NCI-H82 (cell line): Measurements from ENCODE around the gene NFIA.

Experiments used
- DNase-seq: peaks from one replicate; lab custom pipeline; 2025; lab: John Stamatoyannopoulos, UW

Gene NFIA

DNA sequence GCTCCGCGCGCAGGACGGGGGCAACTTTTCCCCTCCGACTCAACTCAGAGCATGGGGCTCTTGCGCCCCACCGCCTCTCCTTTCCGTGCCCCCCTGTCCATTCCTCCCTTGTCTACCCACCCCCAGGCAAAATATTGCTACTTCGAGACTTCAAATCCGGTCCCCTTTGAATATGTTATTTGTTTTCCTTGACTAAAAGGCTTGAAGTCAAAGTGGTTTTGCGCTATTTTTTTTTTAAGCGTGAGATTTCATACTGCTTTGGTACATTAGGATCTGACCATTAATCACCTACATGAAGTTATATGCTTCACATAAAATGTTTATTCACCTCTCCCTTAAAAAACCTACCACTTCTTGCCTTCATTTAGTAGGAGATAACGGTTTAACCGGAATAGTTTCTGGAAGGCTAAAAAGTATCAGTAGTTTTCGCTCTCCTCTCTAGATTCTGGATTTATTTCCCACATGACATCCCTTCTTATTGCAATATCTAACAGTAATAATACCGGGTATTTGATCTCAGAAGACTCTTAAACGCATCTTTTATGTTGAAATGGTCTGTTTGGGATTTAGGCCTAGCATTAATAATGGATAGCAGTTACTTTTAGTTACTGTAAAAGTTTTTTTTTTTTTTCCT lies 1.6 kb downstream of the NFIA start:
- DNase-seq: no peak

DNA sequence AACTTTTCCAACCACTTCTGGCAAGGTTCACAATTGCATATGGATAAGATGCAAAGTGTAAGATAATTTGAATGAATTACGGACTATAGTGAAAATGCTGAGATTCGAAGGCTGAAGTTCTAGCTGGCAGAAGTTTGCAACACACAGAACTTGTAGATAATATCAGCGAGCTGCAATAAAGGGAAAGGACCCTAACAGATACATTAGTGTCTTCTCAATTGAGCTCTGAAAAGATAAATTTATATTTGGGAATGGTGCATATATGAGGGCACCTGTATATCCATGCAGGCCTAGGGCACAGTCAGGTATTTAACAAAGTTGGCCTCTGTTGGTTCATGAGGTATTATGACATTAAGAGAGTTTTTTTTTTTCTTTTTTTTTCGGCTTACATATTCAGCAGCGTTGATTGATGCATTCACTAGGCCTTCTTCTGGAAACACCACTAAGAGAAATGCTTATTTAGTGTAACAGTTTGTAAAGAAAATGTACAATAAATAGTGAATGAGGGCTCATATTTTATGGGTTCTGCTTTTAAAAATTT lies 2.2 kb downstream of the NFIA start:
- DNase-seq: no peak

DNA sequence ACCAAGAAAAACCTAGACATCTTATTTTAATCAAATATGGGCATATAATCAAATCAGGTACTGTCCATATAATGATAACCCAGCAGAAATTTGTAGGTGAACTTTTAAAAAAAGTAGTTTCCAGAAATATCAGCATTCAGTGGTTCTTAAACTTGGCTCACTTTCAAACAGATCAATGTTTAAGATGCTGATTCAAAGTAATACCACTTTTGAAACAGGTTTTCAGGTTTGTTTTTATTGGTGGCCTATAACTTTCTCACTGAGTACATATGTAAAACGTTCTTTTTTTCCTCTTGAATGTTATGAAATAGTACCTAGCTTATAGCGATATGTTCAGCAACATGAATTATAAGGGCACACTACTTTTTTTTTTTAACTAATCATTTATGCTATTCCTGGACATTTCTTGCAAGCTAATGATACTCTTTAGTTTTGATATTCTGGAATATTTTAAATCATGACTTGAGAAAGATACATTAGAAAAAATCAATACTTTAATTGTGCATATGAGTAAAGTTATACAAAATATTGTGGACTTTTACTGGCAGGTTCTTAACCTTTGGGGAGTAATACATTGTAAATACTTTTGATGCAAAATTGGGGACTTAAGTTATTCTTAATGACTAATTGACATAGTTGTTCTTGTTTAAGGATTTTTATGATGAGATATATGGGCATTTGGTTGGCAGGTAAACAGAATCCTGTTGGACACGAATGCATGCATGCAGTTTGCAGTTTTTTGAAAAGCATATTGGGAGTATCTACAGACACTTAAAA lies 3.0 kb downstream of the NFIA start:
- no peak for DNase-seq

DNA sequence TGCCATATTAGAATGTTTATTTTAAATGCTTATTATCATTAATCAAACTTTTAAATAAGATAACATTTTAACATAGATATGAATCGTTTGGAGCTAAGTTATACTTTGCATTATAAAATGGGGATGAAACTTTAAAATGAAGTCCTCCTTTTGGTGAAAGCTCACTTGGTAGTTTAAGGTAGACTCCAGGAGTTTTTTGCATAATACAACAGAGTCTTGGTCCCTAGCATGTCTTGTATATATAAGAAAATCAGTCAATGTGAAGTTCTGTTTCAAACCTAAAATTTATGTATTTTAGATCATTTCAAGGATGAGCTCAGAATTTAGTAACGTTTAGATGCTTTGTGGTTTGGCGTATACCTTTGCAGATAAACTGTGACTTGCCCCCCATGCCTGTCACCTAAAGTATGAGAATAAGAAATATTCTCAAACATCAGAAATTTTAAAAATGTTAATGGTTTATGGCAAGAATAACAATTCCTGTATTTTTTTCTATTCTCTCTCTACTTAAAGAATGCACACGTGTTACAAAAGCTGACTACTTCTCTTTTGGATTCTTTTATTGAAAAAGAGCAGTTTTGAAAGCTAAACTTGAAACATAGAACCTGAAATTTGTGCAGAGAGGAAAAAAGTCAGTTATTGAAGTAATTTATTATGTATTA lies 3.8 kb downstream of the NFIA start:
- no peak for DNase-seq

DNA sequence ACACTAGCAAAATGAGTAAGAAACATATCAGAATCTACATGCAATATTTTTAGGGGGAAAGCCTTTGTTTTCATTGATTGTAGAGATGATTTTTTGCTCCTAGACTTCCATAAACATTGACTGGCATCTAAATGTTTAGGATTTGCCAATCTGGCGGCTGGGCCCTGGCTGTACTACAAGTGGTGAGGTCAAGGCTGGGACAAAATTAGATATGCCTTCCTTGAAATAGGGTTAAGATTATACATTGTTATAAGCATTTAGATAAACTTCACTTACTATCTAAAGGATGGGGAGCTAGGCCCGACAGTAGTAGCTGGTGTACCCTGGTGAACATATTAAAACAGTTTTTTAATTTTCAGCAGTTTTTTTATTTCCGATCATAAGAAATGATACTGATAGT lies 5.2 kb downstream of the NFIA start:
- DNase-seq: no peak

DNA sequence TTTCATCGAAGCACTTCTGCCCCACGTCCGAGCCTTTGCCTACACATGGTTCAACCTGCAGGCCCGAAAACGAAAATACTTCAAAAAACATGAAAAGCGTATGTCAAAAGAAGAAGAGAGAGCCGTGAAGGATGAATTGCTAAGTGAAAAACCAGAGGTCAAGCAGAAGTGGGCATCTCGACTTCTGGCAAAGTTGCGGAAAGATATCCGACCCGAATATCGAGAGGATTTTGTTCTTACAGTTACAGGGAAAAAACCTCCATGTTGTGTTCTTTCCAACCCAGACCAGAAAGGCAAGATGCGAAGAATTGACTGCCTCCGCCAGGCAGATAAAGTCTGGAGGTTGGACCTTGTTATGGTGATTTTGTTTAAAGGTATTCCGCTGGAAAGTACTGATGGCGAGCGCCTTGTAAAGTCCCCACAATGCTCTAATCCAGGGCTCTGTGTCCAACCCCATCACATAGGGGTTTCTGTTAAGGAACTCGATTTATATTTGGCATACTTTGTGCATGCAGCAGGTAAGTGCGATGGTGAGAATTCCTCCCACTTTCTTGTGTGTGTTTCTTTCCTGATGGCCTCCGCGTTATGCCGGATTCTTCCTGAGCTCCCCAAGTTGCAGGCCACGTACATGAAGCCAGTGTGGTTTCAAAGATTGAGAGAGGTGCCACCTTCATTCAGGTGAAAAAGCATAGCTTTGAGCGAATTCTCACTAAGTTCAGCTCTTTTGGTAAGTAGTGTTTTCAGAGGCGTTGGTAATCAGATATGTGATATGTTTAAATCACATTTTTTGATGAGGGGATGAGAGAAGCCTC lies 6.0 kb downstream of the NFIA start:
- no peak for DNase-seq

DNA sequence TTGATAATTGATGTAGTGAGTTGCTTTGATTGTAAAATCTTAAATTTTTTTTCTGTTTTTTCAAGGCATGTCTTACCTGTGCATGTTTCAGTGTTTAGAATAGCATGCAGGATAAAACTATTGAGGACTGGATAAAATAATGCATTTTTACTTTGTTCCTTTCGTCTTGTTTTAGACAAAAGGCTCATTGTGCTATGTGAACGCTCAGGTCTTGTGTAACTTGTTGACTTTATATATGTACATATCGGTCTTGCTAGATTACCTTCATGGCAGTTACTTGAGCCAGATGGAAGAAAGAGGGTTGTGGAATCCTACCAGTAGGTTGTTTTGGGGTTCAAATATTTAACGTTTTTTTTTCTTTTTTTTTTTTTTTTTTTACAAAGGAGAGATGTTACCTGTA lies 7.0 kb downstream of the NFIA start:
- no peak for DNase-seq

DNA sequence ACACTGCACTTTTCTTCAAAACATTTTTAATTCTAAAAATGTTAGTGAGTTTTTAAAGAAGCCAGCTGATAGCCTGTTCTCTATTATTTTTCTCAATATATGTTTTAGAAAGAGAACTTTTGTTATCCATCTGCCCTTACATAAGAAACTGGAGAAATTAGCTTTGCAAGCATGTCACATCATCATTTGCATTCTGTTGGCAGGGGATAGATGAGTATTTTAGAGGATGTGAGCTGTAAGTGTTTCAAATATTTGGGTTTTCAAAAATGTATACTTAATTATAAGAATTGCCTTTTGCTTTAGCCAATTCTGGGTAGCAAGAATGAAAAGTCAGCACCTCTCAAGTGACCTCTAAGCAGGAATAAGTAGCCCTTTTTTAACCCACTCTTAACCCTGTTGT lies 7.4 kb downstream of the NFIA start:
- no peak for DNase-seq

DNA sequence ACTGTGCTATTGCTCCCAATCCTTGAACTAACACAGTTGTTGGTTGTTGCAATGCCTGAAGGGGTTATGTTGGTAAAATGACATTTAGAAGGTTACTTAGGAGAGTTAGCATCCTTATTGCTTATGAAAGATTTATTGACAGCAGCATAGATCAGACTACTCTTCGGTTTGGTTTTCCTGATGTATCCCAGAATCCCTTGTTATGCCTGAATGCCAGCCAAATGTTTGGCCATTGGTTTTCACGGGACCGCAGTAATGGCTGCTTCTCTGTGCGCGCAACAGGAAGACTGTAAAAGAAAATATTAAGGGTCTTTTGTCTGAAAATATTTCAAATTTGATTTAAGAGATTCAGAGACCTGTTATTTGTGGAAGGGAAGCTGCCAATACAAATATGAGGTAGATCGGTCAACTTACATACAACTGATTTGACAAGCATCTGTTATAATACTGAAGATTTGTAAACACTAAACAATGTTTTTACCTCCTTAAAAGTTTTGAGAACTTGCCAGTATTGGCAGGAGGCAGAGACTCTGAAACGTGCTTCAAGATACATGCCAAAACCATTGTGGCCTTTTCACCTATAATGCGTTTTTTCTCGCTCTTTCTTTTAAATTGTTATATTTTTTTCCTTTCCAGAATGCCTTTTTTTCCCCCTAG lies 8.3 kb downstream of the NFIA start:
- no peak for DNase-seq

DNA sequence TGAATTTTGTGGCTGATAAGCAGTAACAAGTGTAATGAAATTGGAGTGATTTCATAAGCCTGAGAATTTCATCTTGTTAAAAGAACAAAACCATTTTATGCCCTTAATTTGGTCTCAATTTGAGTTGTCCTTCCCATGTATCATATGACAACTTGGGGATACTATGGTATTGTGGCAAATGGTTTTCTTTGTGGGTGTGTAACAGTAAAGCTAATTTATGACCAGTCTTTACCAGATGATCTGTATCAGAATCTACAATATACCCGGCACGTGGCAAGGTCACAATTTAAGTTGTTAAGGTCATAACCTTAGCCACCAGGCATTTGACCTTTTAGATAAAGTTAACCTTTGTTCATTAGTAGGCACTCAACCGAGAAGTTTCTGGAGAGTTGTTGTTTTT lies 9.1 kb downstream of the NFIA start:
- no peak for DNase-seq

DNA sequence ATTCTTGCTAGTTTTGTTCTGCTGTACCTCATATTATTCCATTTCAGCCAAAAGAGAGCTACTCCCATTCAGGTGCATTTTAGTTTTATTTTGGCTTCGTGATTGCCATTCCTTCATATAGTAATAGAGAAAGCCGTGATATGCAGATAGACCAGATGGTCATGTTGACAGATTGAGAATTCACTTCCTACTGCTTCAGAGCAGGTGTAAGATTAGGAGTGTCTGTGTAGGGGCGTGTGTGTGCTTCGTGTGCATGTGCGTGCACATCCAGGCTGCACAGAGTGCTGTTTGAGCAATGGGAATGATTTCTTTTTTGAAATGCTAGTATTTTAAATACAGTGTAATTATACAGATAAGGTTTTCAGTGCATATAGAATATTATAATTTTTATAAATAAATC lies 10.3 kb downstream of the NFIA start:
- peak; percentile 66 for DNase-seq

DNA sequence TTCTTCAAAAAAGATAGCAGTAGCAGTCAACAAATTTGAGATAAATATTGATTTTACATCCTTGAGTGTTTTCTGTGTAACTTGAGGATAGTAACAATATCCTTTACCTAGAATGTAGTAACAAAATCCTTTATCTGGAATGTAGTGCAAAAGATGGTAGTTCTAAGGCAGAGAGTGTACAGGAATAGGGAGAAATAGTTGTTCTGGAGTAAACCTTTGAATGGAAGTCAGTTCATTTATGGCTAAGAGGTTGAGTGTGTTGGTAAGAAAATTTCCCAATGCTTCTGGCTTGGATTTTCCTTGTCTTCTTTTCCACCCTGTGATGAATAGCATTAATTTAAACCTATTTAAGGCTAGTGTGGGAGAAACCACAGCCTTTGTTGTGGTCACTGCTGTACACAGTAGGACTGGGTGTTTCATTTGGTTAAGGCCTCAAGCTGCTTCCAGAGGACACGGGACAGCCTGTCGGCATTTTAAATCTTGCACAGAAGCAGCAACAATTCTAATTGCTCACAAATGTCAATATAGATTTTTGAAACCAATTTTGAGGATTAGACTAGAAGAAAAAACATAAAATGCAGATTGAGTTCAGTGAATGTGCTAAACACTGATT lies 11.3 kb downstream of the NFIA start:
- no peak for DNase-seq

DNA sequence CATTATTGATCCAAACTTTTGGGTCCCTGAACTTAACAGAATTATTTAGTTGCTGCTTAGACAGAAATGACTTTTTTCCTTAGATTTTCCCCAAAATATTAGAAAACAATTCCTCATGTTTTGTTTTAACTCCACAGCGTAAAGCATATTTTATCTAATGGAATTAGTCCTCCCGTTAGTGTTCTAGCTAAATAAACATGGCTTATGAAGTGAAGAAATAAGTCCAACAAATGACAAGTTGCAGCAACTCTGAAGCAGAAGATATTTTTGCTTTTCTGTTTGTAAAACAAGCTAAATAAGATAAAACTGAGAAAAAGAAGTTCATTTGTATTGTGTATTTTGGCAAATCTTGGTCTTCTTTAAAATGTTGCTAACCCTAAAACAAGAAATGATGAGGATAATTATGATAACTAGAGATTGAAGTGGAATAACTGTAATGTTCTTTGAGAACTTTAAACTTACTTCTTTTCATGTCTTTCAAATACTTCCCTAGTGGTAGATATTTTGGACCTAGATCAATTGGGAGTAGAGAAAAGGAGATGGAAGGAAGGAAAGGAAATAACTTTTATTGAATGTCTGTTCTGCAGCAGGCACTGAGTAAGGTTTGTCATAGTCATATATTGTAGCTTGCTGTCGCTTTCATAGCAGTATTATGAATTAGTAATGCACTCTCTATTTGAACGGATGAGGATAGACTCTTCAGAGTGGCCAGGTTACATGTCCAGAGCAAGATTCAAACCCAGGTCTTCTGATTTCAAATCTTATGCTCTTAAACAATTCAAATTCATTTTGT lies 12.5 kb downstream of the NFIA start:
- no peak for DNase-seq

DNA sequence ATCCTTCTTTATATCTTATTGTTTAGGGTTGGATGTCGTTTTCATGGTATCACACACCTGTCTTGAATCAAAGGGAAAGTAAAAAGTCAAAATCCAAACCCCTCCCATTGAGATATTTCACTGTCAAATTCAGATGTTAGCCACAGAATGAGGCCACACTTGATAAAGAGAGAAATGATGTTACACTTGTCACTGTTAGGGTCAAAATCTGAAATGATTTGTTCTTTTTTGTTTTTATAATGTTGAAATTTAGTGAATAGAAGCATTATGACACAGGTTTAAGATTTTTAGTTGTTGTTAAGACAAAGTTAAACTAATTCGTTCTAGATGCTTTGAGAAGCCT lies 13.1 kb downstream of the NFIA start:
- no peak for DNase-seq

DNA sequence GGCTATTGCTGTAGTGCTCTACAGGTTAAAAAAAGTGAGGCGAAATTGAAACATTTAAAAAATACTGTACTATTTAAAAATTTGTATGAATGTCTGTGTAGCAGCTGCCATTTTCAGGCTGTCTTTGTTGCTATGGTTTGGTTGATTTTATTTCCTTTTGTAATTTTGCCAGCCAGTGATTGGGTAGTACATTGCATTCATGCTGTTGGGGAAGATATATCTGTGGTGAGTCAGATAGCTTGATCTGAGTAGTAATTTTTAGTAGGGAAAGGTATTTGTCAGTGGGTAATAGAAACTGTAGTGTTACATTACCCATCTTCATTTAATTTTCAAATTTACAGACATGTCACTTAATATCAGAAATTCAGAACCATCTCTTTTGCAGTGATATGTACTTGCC lies 15.0 kb downstream of the NFIA start:
- no peak for DNase-seq

DNA sequence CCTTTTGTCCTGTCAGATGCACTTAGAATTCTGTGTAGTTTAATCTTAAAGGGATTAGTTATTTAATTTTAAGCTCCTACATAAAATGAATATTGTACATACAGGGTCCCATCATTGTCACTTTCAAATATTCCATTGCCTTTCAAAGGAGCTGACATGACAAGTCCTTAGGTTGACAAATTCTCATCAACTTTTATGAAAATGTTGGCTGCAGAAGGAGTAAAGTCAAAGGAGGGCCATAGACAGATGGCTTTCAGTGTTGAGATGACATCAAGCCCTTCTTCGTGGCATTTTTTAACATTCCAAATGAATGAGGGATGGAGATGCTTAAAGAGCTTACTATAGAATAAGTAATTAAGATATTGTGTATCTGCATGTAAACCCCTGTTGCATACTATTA lies 15.4 kb downstream of the NFIA start:
- DNase-seq: no peak

DNA sequence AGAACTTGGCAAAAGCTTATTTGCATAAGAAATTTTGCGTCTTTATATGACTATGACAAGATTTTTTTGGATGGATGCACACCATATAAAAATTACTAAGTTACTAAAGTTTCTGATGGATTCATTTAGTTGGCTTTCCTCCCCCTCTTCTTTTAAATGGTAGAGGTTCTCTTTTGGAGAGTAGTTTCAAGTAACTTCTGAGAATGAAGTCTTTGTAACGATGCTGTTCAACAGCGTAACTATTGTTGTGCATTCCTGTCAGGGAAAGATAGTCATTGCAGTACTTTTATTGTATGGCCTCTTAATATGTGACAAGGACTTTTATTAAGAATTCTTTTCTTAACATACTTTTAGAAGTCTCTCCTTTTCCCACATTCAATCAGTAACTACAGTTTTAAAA lies 16.0 kb downstream of the NFIA start:
- DNase-seq: no peak

DNA sequence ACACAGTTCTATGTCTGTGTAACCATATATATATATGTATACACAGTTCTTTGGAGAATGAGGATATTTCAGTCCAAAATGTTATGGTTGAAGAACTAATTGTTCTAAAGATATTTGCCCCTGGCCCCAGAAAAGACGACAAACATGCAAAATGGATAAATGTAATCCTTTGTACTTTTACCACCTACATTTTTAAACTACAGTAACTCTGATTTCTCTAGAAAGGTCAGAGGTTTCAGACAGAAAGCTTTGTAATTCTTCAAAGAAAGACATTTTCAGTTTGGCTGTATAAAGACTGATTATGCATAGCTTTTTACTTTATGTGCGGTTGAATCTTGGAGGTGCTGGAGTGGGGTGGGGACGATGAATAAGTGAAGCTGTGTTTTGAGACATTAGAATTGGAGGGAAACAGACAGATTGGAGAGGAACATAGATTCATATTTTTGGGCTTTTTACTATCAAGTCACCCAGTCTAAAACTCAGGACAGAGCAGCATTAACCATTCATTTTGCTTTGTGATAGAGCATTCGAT lies 16.6 kb downstream of the NFIA start:
- DNase-seq: no peak

DNA sequence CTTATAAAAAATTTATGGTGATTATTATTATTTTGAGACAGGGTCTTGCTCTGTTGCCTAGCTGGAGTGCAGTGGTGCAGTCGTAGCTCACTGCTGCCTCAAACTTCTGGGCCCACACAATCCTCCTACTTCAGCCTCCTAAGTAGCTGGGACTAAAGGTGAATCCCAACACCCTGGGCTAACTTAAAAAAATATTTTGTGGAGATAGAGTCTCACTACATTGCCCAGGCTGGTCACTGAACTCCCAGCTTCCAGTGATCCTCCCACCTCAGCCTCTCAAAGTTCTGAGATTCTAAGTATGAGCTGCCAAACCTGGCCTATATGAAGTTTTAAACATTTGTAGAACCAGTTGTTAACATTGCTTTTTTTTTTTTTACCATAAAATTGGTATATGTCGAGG lies 18.2 kb downstream of the NFIA start:
- no peak for DNase-seq

DNA sequence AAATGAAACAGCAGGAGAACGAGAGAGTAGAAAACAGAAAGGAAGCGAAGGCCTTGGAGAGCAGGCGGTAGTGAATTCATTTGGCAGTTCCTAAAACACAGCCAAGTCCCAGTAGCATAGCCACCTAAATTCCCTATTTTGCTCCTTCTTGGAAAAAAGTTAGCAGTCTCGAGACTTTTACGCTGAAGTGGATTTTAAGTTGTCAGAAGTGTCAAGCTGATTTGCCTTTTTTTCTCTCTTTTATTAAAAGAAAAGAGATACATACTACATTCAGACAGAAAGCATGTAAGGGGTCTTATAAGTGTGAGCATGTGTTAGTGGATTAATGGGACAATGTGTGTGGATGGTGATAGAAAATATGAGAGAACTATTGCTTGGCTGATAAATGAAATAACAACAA lies 19.2 kb downstream of the NFIA start:
- DNase-seq: no peak
